ENCODE data around the gene IPO11.

The IPO11 gene

GRCh38 chr5:62626534-62626933, 214.0 kb downstream of the IPO11 start:
- no peak for TF ChIP-seq CTCF (IDR thresholded peaks at IDR 0.05; ENCODE audit: unreplicated experiment in 3 of 3)

GRCh38 chr5:62627121-62627520, 214.6 kb downstream of the IPO11 start:
- no peaks in the 10 kb centered on the region for H3K9me3 Mint-ChIP-seq
- no peaks in the 10 kb centered on the region for H3K27me3 Mint-ChIP-seq (ENCODE audit: low read depth)
- no peaks in the 10 kb centered on the region for H3K4me1 Mint-ChIP-seq
- no peak overlapping the region for H3K27ac Mint-ChIP-seq
- peaks cover 20% of the 10 kb centered on the region for H3K36me3 Mint-ChIP-seq (ENCODE audit: low read depth)
- no peak overlapping the region for H3K4me3 Mint-ChIP-seq
- no peak for TF ChIP-seq CTCF (IDR thresholded peaks at IDR 0.05; ENCODE audit: unreplicated experiment in 3 of 3)

More at GRCh38 chr5:62626534-62626933, 214.0 kb downstream of the IPO11 start:
- no peaks in the 10 kb centered on the region for H3K9me3 Mint-ChIP-seq
- H3K27me3 Mint-ChIP-seq (ENCODE audit: low read depth): no peaks in the 10 kb centered on the region
- no peaks in the 10 kb centered on the region for H3K4me1 Mint-ChIP-seq
- peaks cover 17% of the 10 kb centered on the region for H3K36me3 Mint-ChIP-seq (ENCODE audit: low read depth)
- H3K27ac Mint-ChIP-seq: no peak overlapping the region
- H3K4me3 Mint-ChIP-seq: no peak overlapping the region

- peaks cover 24% of the 10 kb centered on the region for H3K36me3 Mint-ChIP-seq (ENCODE audit: low read depth)
- no peak for TF ChIP-seq CTCF (IDR thresholded peaks at IDR 0.05; ENCODE audit: unreplicated experiment in 3 of 3)
- H3K27me3 Mint-ChIP-seq (ENCODE audit: low read depth): no peaks in the 10 kb centered on the region
- no peaks in the 10 kb centered on the region for H3K9me3 Mint-ChIP-seq
- H3K27ac Mint-ChIP-seq: no peak overlapping the region
- H3K4me1 Mint-ChIP-seq: no peaks in the 10 kb centered on the region
- no peak overlapping the region for H3K4me3 Mint-ChIP-seq
These were observed 215.3 kb downstream of the IPO11 start for GRCh38 chr5:62627901-62628300.

GRCh38 chr5:62631909-62632580, 219.5 kb downstream of the IPO11 start:
- Mint-ChIP-seq H3K27me3 (ENCODE audit: low read depth) (no peaks in the 10 kb centered on the region), H3K4me1 (no peaks in the 10 kb centered on the region), H3K4me3 (no peak overlapping the region), H3K36me3 (ENCODE audit: low read depth) (peaks cover 21% of the 10 kb centered on the region), H3K27ac (no peak overlapping the region), H3K9me3 (no peaks in the 10 kb centered on the region)
- TF ChIP-seq CTCF (IDR thresholded peaks at IDR 0.05; ENCODE audit: unreplicated experiment in 3 of 3): no peak

- no peaks in the 10 kb centered on the region for H3K4me1 Mint-ChIP-seq
- no peak overlapping the region for H3K27ac Mint-ChIP-seq
- H3K36me3 Mint-ChIP-seq (ENCODE audit: low read depth): peaks cover 21% of the 10 kb centered on the region
- no peaks in the 10 kb centered on the region for H3K27me3 Mint-ChIP-seq (ENCODE audit: low read depth)
- H3K9me3 Mint-ChIP-seq: no peaks in the 10 kb centered on the region
- H3K4me3 Mint-ChIP-seq: no peak overlapping the region
- no peak for TF ChIP-seq CTCF (IDR thresholded peaks at IDR 0.05; ENCODE audit: unreplicated experiment in 3 of 3)
These were observed 220.7 kb downstream of the IPO11 start for GRCh38 chr5:62633243-62633642.

GRCh38 chr5:62640446-62640845, 227.9 kb downstream of the IPO11 start:
- H3K9me3 Mint-ChIP-seq: no peaks in the 10 kb centered on the region
- no peak overlapping the region for H3K27ac Mint-ChIP-seq
- peaks cover 5% of the 10 kb centered on the region for H3K4me1 Mint-ChIP-seq
- peaks cover 4% of the 10 kb centered on the region for H3K36me3 Mint-ChIP-seq (ENCODE audit: low read depth)
- no peaks in the 10 kb centered on the region for H3K27me3 Mint-ChIP-seq (ENCODE audit: low read depth)
- H3K4me3 Mint-ChIP-seq: no peak overlapping the region
- no peak for TF ChIP-seq CTCF (IDR thresholded peaks at IDR 0.05; ENCODE audit: unreplicated experiment in 3 of 3)

Data from nephron (organoid).